SK-N-MC (cell line): ENCODE results near the gene CSF1R.

Source experiments
- EZH2 ChIP-seq: fragments of 200-600 bp; sonication (generic); IDR thresholded peaks from one replicate; pipeline ENCODE4 v1.6.1; 2017; ENCODE audit warnings: antibody characterized with exemption
- FOXP2 ChIP-seq: optimal IDR thresholded peaks from 2 replicates; pipeline ENCODE3; 2011; ENCODE audit warnings: mild to moderate bottlenecking, moderate library complexity; ENCODE audit not compliant: insufficient read depth; ENCODE audit errors: extremely low read length, control extremely low read depth
- POLR2AphosphoS5 ChIP-seq: IDR thresholded peaks from 2 replicates; pipeline ENCODE4 v1.6.1; 2012; ENCODE audit warnings: mild to moderate bottlenecking, low read depth, low read length, borderline replicate concordance

- TF ChIP-seq EZH2 (no peak), POLR2AphosphoS5 (no peak), FOXP2 (no peak)
Observed at GRCh38 chr5:150062216-150062922, 24.0 kb downstream of the CSF1R start.
